Peyer's patch (tissue), 4 donors: ENCODE data around the gene GNG4.

Experiments used
- CTCF ChIP-seq, 6 experiments: fragments of 450-650 bp in 4 of 6; fragments of 200-600 bp in 2 of 6; sonication (generic) in 1 of 6; IDR thresholded peaks; one replicate each; pipeline ENCODE4 v1.5.1; 2017 to 2019; ENCODE audit warnings: antibody characterized with exemption in 6 of 6, mild to moderate bottlenecking in 3 of 6, moderate library complexity in 1 of 6
- POLR2A ChIP-seq, 2 donors: fragments of 450-650 bp; IDR thresholded peaks; one replicate each; pipeline ENCODE4 v1.5.1; 2017; ENCODE audit warnings: antibody characterized with exemption in 2 of 2, mild to moderate bottlenecking in 2 of 2, moderate library complexity in 2 of 2

- TF ChIP-seq CTCF (IDR thresholded peaks at IDR 0.05) (no peak), POLR2A (IDR thresholded peaks at IDR 0.05) (no peak)
Measured at GRCh38 chr1:235533476-235534168, 116.0 kb downstream of the GNG4 start.
